Stimulated activated naive CD8-positive, alpha-beta T cell treated with anti-CD3 and anti-CD28 coated beads, Interleukin-15, amount 100 ng/mL, for 72 hours (primary cell): ENCODE results near the gene VGLL4.

ENCODE experiments used
- ATAC-seq: fragments of 150-1000 bp; cut with Tn5 transposase; 2 replicates; pipeline ENCODE4 v1.10.0; 2021; ENCODE audit warnings: mild to moderate bottlenecking, moderate library complexity
- DNase-seq, 2 donors: peaks; one replicate each; pipeline ENCODE4 v3.0.0; 2021 to 2022
- H3K27ac Mint-ChIP-seq, 2 donors: one replicate each; pipeline ENCODE4 v1.8.0; 2022; ENCODE audit warnings: mild to moderate bottlenecking in 2 of 2, mixed read lengths in 2 of 2, moderate library complexity in 2 of 2
- H3K27me3 Mint-ChIP-seq: one replicate; pipeline ENCODE4 v1.8.0; 2022; ENCODE audit warnings: mixed read lengths
- H3K4me1 Mint-ChIP-seq: one replicate; pipeline ENCODE4 v1.8.0; 2022; ENCODE audit warnings: mild to moderate bottlenecking, mixed read lengths
- H3K4me3 Mint-ChIP-seq, 2 donors: one replicate each; pipeline ENCODE4 v1.8.0; 2022; ENCODE audit warnings: mild to moderate bottlenecking in 2 of 2, mixed read lengths in 2 of 2, moderate library complexity in 1 of 2
- H3K9me3 Mint-ChIP-seq, 2 donors: one replicate each; pipeline ENCODE4 v1.8.0; 2022; ENCODE audit warnings: mixed read lengths in 2 of 2

Gene VGLL4

GRCh38 chr3:11564577-11565001 is 79.1 kb downstream of the VGLL4 start:
- no peak overlapping the region for H3K27ac Mint-ChIP-seq
- H3K9me3 Mint-ChIP-seq: no peaks in the 10 kb centered on the region
- no peak for DNase-seq
- H3K4me3 Mint-ChIP-seq: no peak overlapping the region
- peaks cover 28% of the 10 kb centered on the region for H3K4me1 Mint-ChIP-seq
- H3K27me3 Mint-ChIP-seq: no peaks in the 10 kb centered on the region
- peak; percentile 33 for ATAC-seq

DNA sequence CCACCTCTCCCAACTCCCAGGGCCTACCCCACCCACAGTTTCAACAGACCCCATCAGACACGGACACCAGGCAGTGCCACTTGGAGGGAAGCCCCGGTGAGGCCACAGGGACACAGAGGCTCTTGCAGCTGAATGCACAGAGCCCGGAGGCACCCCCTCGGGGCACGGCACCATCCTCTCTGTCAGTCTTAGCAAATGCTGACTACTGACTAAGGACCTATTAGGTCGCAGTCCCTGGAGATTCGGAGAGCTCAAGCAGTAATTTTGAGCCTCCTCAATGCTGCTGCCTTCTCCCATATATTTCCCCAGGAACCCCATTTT is 79.9 kb downstream of the VGLL4 start:
- no peaks in the 10 kb centered on the region for H3K9me3 Mint-ChIP-seq
- H3K27ac Mint-ChIP-seq: peak overlapping the region; percentile 13 to 87
- DNase-seq: no peak
- no peak for ATAC-seq
- H3K27me3 Mint-ChIP-seq: no peaks in the 10 kb centered on the region
- peaks cover 25% of the 10 kb centered on the region for H3K4me1 Mint-ChIP-seq
- no peak overlapping the region for H3K4me3 Mint-ChIP-seq

GRCh38 chr3:11563159-11563864 is 80.4 kb downstream of the VGLL4 start:
- DNase-seq: no peak
- Mint-ChIP-seq H3K27ac (peak overlapping the region; percentile 52 to 87), H3K27me3 (no peaks in the 10 kb centered on the region), H3K9me3 (no peaks in the 10 kb centered on the region), H3K4me1 (peaks cover 23% of the 10 kb centered on the region), H3K4me3 (no peak overlapping the region)
- ATAC-seq: no peak

DNA sequence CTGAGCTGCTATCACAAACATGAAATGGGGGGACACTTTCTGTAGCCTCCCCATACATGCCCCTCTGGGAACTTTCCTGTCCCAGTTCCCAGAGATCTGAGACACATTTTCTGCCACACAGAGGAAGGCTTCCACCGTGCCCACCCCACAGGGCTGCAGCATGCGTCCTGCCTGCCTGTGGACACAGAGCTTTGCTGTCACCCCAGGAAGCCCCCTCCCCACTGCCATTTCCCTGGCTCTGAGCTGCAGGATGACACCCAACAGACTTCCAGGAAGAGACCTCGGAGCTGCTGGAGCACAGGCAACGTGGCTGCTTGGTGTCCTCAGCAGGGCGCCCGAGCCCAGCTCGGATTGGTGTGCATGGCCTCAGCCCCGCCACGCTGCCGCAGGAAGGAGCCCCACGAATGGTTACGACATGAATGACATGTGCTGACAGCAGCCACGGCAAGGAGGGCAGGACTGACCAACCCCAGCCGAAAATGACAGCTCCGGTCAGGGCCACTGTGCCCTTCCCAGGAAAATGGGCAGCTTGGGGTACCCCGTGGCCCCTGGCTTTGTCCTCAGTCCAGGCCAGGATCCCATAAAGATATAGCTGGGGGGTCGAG is 81.3 kb downstream of the VGLL4 start:
- H3K9me3 Mint-ChIP-seq: no peaks in the 10 kb centered on the region
- DNase-seq (no peak), ATAC-seq (no peak)
- peaks cover 23% of the 10 kb centered on the region for H3K4me1 Mint-ChIP-seq
- H3K4me3 Mint-ChIP-seq: no peak overlapping the region
- H3K27ac Mint-ChIP-seq: peak overlapping the region in 1 of 2 donors; percentile 80
- H3K27me3 Mint-ChIP-seq: no peaks in the 10 kb centered on the region

DNA sequence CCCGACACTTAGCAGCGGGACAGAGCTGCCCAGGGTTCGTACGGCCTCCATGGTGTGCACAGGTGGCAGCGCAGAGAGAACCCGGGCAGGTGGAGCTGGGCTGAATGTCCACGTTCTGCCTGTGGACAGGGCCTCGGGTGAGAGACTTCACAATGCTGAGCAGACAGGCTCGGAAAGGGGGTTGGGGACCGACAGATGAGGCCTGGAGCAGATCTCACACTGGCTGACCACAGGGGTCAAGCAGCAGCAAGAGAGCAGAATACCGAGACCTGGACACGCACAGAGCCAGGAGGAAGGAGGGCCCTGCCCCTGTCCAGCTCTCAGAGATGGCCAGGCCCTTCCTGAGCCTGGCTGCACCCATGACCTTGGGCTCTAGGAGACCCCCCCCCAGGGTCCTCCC is 83.0 kb downstream of the VGLL4 start:
- Mint-ChIP-seq H3K4me3 (no peak overlapping the region), H3K27me3 (no peaks in the 10 kb centered on the region), H3K4me1 (peaks cover 28% of the 10 kb centered on the region), H3K9me3 (no peaks in the 10 kb centered on the region), H3K27ac (peak overlapping the region in 1 of 2 donors; percentile 55)
- DNase-seq (no peak), ATAC-seq (no peak)

- no peaks in the 10 kb centered on the region for H3K27me3 Mint-ChIP-seq
- H3K4me1 Mint-ChIP-seq: peaks cover 28% of the 10 kb centered on the region
- peak overlapping the region; percentile 27 to 66 for H3K27ac Mint-ChIP-seq
- ATAC-seq: no peak
- no peaks in the 10 kb centered on the region for H3K9me3 Mint-ChIP-seq
- no peak for DNase-seq
- no peak overlapping the region for H3K4me3 Mint-ChIP-seq
These were observed 83.7 kb downstream of the VGLL4 start for GRCh38 chr3:11559816-11560633.

- Mint-ChIP-seq H3K9me3 (no peaks in the 10 kb centered on the region), H3K4me1 (peaks cover 28% of the 10 kb centered on the region), H3K27me3 (no peaks in the 10 kb centered on the region), H3K4me3 (no peak overlapping the region), H3K27ac (peak overlapping the region; percentile 49 to 66)
- ATAC-seq (peak; percentile 34), DNase-seq (no peak)
These were observed 84.5 kb downstream of the VGLL4 start for GRCh38 chr3:11558918-11559815.

DNA sequence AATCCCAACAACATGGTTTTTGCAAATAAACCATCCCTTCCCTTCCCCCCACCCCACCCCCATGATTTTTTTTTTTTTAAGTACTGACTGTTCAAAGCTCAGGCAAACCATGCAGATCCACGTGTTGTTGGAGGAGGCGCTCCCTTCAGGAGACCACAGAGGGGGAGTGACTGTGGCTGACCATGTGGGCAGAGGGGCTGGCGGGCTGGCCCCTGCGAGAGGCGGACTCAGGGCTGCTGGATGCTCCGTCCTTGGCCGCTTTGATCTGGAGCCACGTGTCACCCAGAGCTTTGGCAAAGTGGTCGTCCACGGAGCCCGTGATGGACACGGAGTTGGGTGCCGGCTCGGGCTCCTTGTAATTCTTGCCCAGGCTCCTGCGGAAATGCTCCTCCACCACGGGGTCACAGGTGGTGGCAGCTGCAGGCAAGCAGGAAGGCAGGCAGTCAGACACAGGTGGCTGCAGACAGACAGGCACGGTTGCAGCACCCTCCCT is 85.3 kb downstream of the VGLL4 start:
- Mint-ChIP-seq H3K27ac (no peak overlapping the region), H3K4me1 (peaks cover 28% of the 10 kb centered on the region), H3K27me3 (no peaks in the 10 kb centered on the region), H3K9me3 (no peaks in the 10 kb centered on the region), H3K4me3 (no peak overlapping the region)
- DNase-seq (no peak), ATAC-seq (no peak)

DNA sequence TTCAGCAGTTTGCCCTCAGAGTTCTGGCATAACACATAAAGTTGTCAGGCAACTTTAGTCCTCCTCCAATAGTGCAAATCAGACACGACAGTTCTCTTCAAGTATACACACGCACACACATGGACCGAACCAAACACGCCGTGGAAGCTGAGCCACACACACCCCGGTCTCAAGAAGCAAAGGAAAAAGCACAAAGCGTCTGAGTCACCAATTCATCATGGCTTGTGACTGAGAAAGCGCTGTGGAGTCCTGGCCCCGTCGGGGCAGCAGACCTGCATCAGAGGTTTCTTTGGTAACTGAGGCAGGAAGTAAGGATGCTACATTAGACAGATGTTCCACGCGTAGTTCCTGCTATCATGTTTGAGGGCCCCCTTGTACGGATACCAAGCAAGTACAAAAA is 85.7 kb downstream of the VGLL4 start:
- Mint-ChIP-seq H3K27me3 (no peaks in the 10 kb centered on the region), H3K4me1 (peaks cover 28% of the 10 kb centered on the region), H3K4me3 (no peak overlapping the region), H3K27ac (no peak overlapping the region), H3K9me3 (no peaks in the 10 kb centered on the region)
- ATAC-seq (no peak), DNase-seq (no peak)

DNA sequence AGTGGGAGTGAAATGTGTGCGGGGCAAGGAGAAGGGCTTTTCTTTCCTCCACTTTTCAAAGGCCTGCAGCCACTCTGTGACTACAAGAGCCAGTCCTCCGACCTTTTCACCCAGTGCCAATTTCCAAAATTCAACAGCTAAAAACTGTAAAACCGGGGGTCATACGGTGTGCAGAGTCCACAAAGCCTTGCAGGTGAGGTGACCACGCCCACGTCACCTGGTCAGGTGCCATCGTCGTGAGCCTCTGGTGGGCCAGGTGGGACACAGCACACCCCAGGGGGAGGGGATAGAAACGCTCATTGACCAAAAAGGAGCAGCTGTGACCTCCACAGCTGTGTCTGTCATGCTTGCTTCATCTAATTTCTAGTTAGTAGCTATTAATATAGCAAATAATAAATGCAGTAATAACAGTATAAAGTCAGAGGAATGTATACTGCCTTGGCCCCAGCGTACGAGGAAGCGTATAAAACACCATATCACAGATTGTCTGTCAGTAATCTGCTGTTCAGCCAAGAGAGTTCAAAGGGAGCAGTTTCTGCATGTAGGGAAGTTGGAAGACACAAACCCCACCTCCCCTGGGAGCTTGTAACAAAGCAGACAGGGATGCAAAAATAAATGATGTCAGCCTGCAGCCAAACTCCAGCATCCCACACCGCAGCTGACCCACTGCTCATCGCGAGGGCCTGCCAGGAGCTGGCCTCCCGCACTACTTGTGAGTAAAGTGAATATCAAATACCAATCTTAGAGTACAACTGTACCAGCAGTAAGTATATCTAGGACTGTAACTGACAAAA is 86.7 kb downstream of the VGLL4 start:
- Mint-ChIP-seq H3K27me3 (no peaks in the 10 kb centered on the region), H3K27ac (peak overlapping the region in 1 of 2 donors; percentile 78), H3K4me1 (peaks cover 28% of the 10 kb centered on the region), H3K9me3 (no peaks in the 10 kb centered on the region), H3K4me3 (no peak overlapping the region)
- ATAC-seq (no peak), DNase-seq (no peak)

GRCh38 chr3:11555881-11556633 is 87.7 kb downstream of the VGLL4 start:
- no peaks in the 10 kb centered on the region for H3K9me3 Mint-ChIP-seq
- H3K27me3 Mint-ChIP-seq: no peaks in the 10 kb centered on the region
- no peak overlapping the region for H3K4me3 Mint-ChIP-seq
- H3K27ac Mint-ChIP-seq: peak overlapping the region in 1 of 2 donors; percentile 31
- no peak for DNase-seq
- H3K4me1 Mint-ChIP-seq: peaks cover 28% of the 10 kb centered on the region
- ATAC-seq: no peak

- DNase-seq (no peak), ATAC-seq (peak; percentile 44)
- H3K4me1 Mint-ChIP-seq: peaks cover 23% of the 10 kb centered on the region
- no peak overlapping the region for H3K4me3 Mint-ChIP-seq
- no peaks in the 10 kb centered on the region for H3K9me3 Mint-ChIP-seq
- no peak overlapping the region for H3K27ac Mint-ChIP-seq
- H3K27me3 Mint-ChIP-seq: no peaks in the 10 kb centered on the region
These were observed 88.4 kb downstream of the VGLL4 start for GRCh38 chr3:11555211-11555782.

DNA sequence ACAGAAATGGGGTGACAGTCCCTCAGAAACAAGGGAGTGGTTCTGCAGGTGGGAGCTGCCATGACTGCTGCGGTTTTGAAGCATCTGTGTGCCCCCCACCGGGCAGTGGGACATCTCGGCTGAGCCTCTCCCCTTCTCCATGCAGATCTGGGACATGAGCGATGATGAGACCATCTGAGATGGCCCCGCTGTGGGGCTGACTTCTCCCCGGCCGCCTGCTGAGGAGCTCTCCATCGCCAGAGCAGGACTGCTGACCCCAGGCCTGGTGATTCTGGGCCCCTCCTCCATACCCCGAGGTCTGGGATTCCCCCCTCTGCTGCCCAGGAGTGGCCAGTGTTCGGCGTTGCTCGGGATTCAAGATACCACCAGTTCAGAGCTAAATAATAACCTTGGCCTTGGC is 89.0 kb downstream of the VGLL4 start:
- DNase-seq (no peak), ATAC-seq (no peak)
- Mint-ChIP-seq H3K27ac (no peak overlapping the region), H3K9me3 (no peaks in the 10 kb centered on the region), H3K4me3 (no peak overlapping the region), H3K27me3 (no peaks in the 10 kb centered on the region), H3K4me1 (peaks cover 18% of the 10 kb centered on the region)

- DNase-seq (no peak), ATAC-seq (no peak)
- H3K4me3 Mint-ChIP-seq: no peak overlapping the region
- H3K27me3 Mint-ChIP-seq: no peaks in the 10 kb centered on the region
- peaks cover 18% of the 10 kb centered on the region for H3K4me1 Mint-ChIP-seq
- H3K9me3 Mint-ChIP-seq: no peaks in the 10 kb centered on the region
- peak overlapping the region in 1 of 2 donors; percentile 67 for H3K27ac Mint-ChIP-seq
These were observed 89.5 kb downstream of the VGLL4 start for GRCh38 chr3:11554236-11554610.
